Measurements from ENCODE around the gene TMEM59L. TPM values are rescaled to one million over a fixed set of nuclear protein-coding genes. Genes with fewer than 3 reads are reported as not detected.
"Not testable (repeated sequence)": the region's sequence is repeated elsewhere in the genome, so short reads cannot be mapped to it uniquely, and the experiment has no call there.

TMEM59L gene
- total RNA-seq, 1 donor from 2014 or later, result 9.4 TPM

GRCh38 chr19:18591735-18592385 is 20.8 kb upstream of the TMEM59L start:
- no peak for TF ChIP-seq CTCF (conservative IDR thresholded peaks at IDR 0.05)
- peaks cover 16% of the 10 kb centered on the region for H3K27me3 Mint-ChIP-seq
- DNase-seq (ENCODE audit: extremely low spot score, unreplicated experiment), result no peak
- H3K4me1 Mint-ChIP-seq (ENCODE audit: unreplicated experiment), result peaks cover 20% of the 10 kb centered on the region
- H3K36me3 Mint-ChIP-seq, result no peaks in the 10 kb centered on the region
- H3K27ac Mint-ChIP-seq, result no peak overlapping the region
- peak overlapping the region; percentile 25 for H3K4me3 Mint-ChIP-seq
- no peaks in the 10 kb centered on the region for H3K9me3 Mint-ChIP-seq

- H3K27ac Mint-ChIP-seq; DNase-seq (ENCODE audit: extremely low spot score, unreplicated experiment); H3K9me3 Mint-ChIP-seq; H3K4me3 Mint-ChIP-seq; H3K36me3 Mint-ChIP-seq: not testable (repeated sequence)
- Mint-ChIP-seq H3K4me1 (ENCODE audit: unreplicated experiment) (peaks cover 22% of the 10 kb centered on the region), H3K27me3 (peaks cover 16% of the 10 kb centered on the region)
These were observed 19.9 kb upstream of the TMEM59L start for GRCh38 chr19:18592732-18593131.

- H3K4me1 Mint-ChIP-seq (ENCODE audit: unreplicated experiment), result peaks cover 23% of the 10 kb centered on the region
- DNase-seq (ENCODE audit: extremely low spot score, unreplicated experiment), result peak; percentile 66
- no peaks in the 10 kb centered on the region for H3K36me3 Mint-ChIP-seq
- TF ChIP-seq CTCF (conservative IDR thresholded peaks at IDR 0.05), result no peak
- peak overlapping the region; percentile 51 for H3K27ac Mint-ChIP-seq
- H3K9me3 Mint-ChIP-seq, result no peaks in the 10 kb centered on the region
- peak overlapping the region; percentile 70 for H3K4me3 Mint-ChIP-seq
- H3K27me3 Mint-ChIP-seq, result peaks cover 19% of the 10 kb centered on the region
These were observed 19.1 kb upstream of the TMEM59L start for GRCh38 chr19:18593367-18594095.

- peak; percentile 84 for DNase-seq (ENCODE audit: extremely low spot score, unreplicated experiment)
- peak; percentile 91 for TF ChIP-seq CTCF (conservative IDR thresholded peaks at IDR 0.05)
- Mint-ChIP-seq H3K36me3 (no peaks in the 10 kb centered on the region), H3K9me3 (no peaks in the 10 kb centered on the region), H3K4me3 (peak overlapping the region; percentile 60), H3K27me3 (peaks cover 24% of the 10 kb centered on the region), H3K27ac (no peak overlapping the region), H3K4me1 (ENCODE audit: unreplicated experiment) (peaks cover 23% of the 10 kb centered on the region)
These were observed 18.4 kb upstream of the TMEM59L start for GRCh38 chr19:18594096-18594823.

GRCh38 chr19:18594824-18595373 is 17.8 kb upstream of the TMEM59L start:
- no peak for TF ChIP-seq CTCF (conservative IDR thresholded peaks at IDR 0.05)
- Mint-ChIP-seq H3K4me3 (peak overlapping the region; percentile 60), H3K36me3 (no peaks in the 10 kb centered on the region), H3K27ac (no peak overlapping the region), H3K9me3 (no peaks in the 10 kb centered on the region), H3K27me3 (peaks cover 28% of the 10 kb centered on the region), H3K4me1 (ENCODE audit: unreplicated experiment) (peaks cover 19% of the 10 kb centered on the region)
- DNase-seq (ENCODE audit: extremely low spot score, unreplicated experiment), result no peak
